Activated T-cell treated with anti-CD3 and anti-CD28 coated beads, Interleukin-2, amount 50 U/mL, for 4 hours (primary cell): ENCODE measurements around the gene BCAS1. TPM values are rescaled to one million over a fixed set of nuclear protein-coding genes. Genes with fewer than 3 reads are reported as not detected.
"Not testable (repeated sequence)": the region's sequence is repeated elsewhere in the genome, so short reads cannot be mapped to it uniquely, and the experiment has no call there.

Experiments used
- ATAC-seq, 2 donors: fragments of 200-7000 bp; cut with Tn5 transposase; one replicate each; pipeline ENCODE4 v1.10.0; 2021
- DNase-seq: peaks from one replicate; pipeline ENCODE4 v3.0.0-alpha.2; 2020
- H3K27me3 Mint-ChIP-seq: one replicate; pipeline ENCODE4 v1.8.0; 2021; ENCODE audit warnings: low read depth, mixed read lengths
- H3K36me3 Mint-ChIP-seq: one replicate; pipeline ENCODE4 v1.8.0; 2022; ENCODE audit warnings: mixed read lengths; ENCODE audit not compliant: insufficient read depth
- H3K4me1 Mint-ChIP-seq: one replicate; pipeline ENCODE4 v1.8.0; 2021; ENCODE audit warnings: low read depth, mixed read lengths
- H3K4me3 Mint-ChIP-seq: one replicate; pipeline ENCODE4 v1.8.0; 2021; ENCODE audit warnings: mild to moderate bottlenecking, moderate library complexity, mixed read lengths
- H3K9me3 Mint-ChIP-seq: one replicate; pipeline ENCODE4 v1.8.0; 2021; ENCODE audit warnings: mixed read lengths
- total RNA-seq, 3 donors: library from RNA; stranded (reverse); gene quantifications; one replicate each; pipeline ENCODE4 v1.2.1, GENCODE V29; 2021

BCAS1 gene
- total RNA-seq, 3 donors from 2014 or later, result 0.40 TPM; not detected in 2

GRCh38 chr20:53978497-53978896 lies 91.9 kb downstream of the BCAS1 start:
- H3K9me3 Mint-ChIP-seq, result peaks cover 16% of the 10 kb centered on the region
- no peak for DNase-seq
- ATAC-seq, result no peak
- H3K4me3 Mint-ChIP-seq, result no peak overlapping the region
- no peaks in the 10 kb centered on the region for H3K36me3 Mint-ChIP-seq
- no peaks in the 10 kb centered on the region for H3K4me1 Mint-ChIP-seq
- H3K27me3 Mint-ChIP-seq, result peaks cover 5% of the 10 kb centered on the region

- Mint-ChIP-seq H3K9me3 (peaks cover 17% of the 10 kb centered on the region), H3K4me3 (no peak overlapping the region), H3K36me3 (no peaks in the 10 kb centered on the region), H3K4me1 (no peaks in the 10 kb centered on the region), H3K27me3 (peaks cover 2% of the 10 kb centered on the region)
- DNase-seq, result no peak
- no peak for ATAC-seq
These were observed 93.0 kb downstream of the BCAS1 start for GRCh38 chr20:53977391-53977790.

GRCh38 chr20:53975761-53976160 lies 94.6 kb downstream of the BCAS1 start:
- peaks cover 17% of the 10 kb centered on the region for H3K9me3 Mint-ChIP-seq
- H3K27me3 Mint-ChIP-seq, result peaks cover 2% of the 10 kb centered on the region
- DNase-seq, result no peak
- H3K4me3 Mint-ChIP-seq, result no peak overlapping the region
- ATAC-seq, result no peak
- no peaks in the 10 kb centered on the region for H3K4me1 Mint-ChIP-seq
- no peaks in the 10 kb centered on the region for H3K36me3 Mint-ChIP-seq

- DNase-seq (no peak), ATAC-seq (no peak)
- H3K36me3 Mint-ChIP-seq, result no peaks in the 10 kb centered on the region
- H3K27me3 Mint-ChIP-seq, result peaks cover 2% of the 10 kb centered on the region
- no peaks in the 10 kb centered on the region for H3K4me1 Mint-ChIP-seq
- peaks cover 17% of the 10 kb centered on the region for H3K9me3 Mint-ChIP-seq
- no peak overlapping the region for H3K4me3 Mint-ChIP-seq
These were observed 95.4 kb downstream of the BCAS1 start for GRCh38 chr20:53974785-53975555.

GRCh38 chr20:53973882-53974281 lies 96.5 kb downstream of the BCAS1 start:
- not testable (repeated sequence) for DNase-seq, H3K4me3 Mint-ChIP-seq, H3K27me3 Mint-ChIP-seq, ATAC-seq, H3K4me1 Mint-ChIP-seq, H3K36me3 Mint-ChIP-seq
- H3K9me3 Mint-ChIP-seq, result peaks cover 17% of the 10 kb centered on the region

GRCh38 chr20:53972179-53972578 lies 98.2 kb downstream of the BCAS1 start:
- Mint-ChIP-seq H3K27me3 (no peaks in the 10 kb centered on the region), H3K4me1 (no peaks in the 10 kb centered on the region), H3K36me3 (no peaks in the 10 kb centered on the region), H3K4me3 (no peak overlapping the region), H3K9me3 (peaks cover 16% of the 10 kb centered on the region)
- no peak for DNase-seq
- no peak for ATAC-seq

- Mint-ChIP-seq H3K4me1 (no peaks in the 10 kb centered on the region), H3K4me3 (no peak overlapping the region), H3K36me3 (no peaks in the 10 kb centered on the region), H3K27me3 (peaks cover 4% of the 10 kb centered on the region), H3K9me3 (peaks cover 11% of the 10 kb centered on the region)
- ATAC-seq (no peak), DNase-seq (no peak)
These were observed 99.2 kb downstream of the BCAS1 start for GRCh38 chr20:53971096-53971683.

GRCh38 chr20:53970232-53970631 lies 100.2 kb downstream of the BCAS1 start:
- H3K36me3 Mint-ChIP-seq, result no peaks in the 10 kb centered on the region
- DNase-seq (no peak), ATAC-seq (no peak)
- no peak overlapping the region for H3K4me3 Mint-ChIP-seq
- H3K27me3 Mint-ChIP-seq, result peaks cover 7% of the 10 kb centered on the region
- H3K4me1 Mint-ChIP-seq, result no peaks in the 10 kb centered on the region
- H3K9me3 Mint-ChIP-seq, result peaks cover 11% of the 10 kb centered on the region

GRCh38 chr20:53967527-53967926 lies 102.9 kb downstream of the BCAS1 start:
- ATAC-seq, result no peak
- Mint-ChIP-seq H3K4me1 (no peaks in the 10 kb centered on the region), H3K4me3 (no peak overlapping the region), H3K36me3 (no peaks in the 10 kb centered on the region), H3K9me3 (no peaks in the 10 kb centered on the region), H3K27me3 (peaks cover 9% of the 10 kb centered on the region)
- no peak for DNase-seq

GRCh38 chr20:53966774-53967398 lies 103.5 kb downstream of the BCAS1 start:
- no peaks in the 10 kb centered on the region for H3K36me3 Mint-ChIP-seq
- no peaks in the 10 kb centered on the region for H3K4me1 Mint-ChIP-seq
- H3K4me3 Mint-ChIP-seq, result no peak overlapping the region
- H3K9me3 Mint-ChIP-seq, result no peaks in the 10 kb centered on the region
- DNase-seq (no peak), ATAC-seq (no peak)
- peaks cover 14% of the 10 kb centered on the region for H3K27me3 Mint-ChIP-seq

- DNase-seq (no peak), ATAC-seq (no peak)
- Mint-ChIP-seq H3K27me3 (peaks cover 19% of the 10 kb centered on the region), H3K36me3 (no peaks in the 10 kb centered on the region), H3K4me1 (no peaks in the 10 kb centered on the region), H3K4me3 (no peak overlapping the region), H3K9me3 (no peaks in the 10 kb centered on the region)
These were observed 105.7 kb downstream of the BCAS1 start for GRCh38 chr20:53964501-53965253.

- H3K4me3 Mint-ChIP-seq, result no peak overlapping the region
- no peaks in the 10 kb centered on the region for H3K4me1 Mint-ChIP-seq
- H3K9me3 Mint-ChIP-seq, result no peaks in the 10 kb centered on the region
These were observed 106.3 kb downstream of the BCAS1 start for GRCh38 chr20:53964067-53964466.

GRCh38 chr20:53963635-53964034 lies 106.8 kb downstream of the BCAS1 start:
- DNase-seq (no peak), ATAC-seq (no peak)
- Mint-ChIP-seq H3K36me3 (no peaks in the 10 kb centered on the region), H3K27me3 (peaks cover 19% of the 10 kb centered on the region), H3K4me3 (no peak overlapping the region), H3K9me3 (no peaks in the 10 kb centered on the region), H3K4me1 (no peaks in the 10 kb centered on the region)

More at GRCh38 chr20:53964067-53964466, 106.3 kb downstream of the BCAS1 start:
- H3K27me3 Mint-ChIP-seq, result peaks cover 19% of the 10 kb centered on the region
- ATAC-seq (no peak), DNase-seq (no peak)
- no peaks in the 10 kb centered on the region for H3K36me3 Mint-ChIP-seq

GRCh38 chr20:53962388-53962787 lies 108.0 kb downstream of the BCAS1 start:
- no peak for DNase-seq
- no peaks in the 10 kb centered on the region for H3K4me1 Mint-ChIP-seq
- H3K27me3 Mint-ChIP-seq, result peaks cover 19% of the 10 kb centered on the region
- no peak overlapping the region for H3K4me3 Mint-ChIP-seq
- H3K36me3 Mint-ChIP-seq, result no peaks in the 10 kb centered on the region
- H3K9me3 Mint-ChIP-seq, result no peaks in the 10 kb centered on the region
- ATAC-seq, result no peak
